GM19324 (cell line): ENCODE data around the gene AAR2.
A peak's percentile ranks its signal among the peaks of the same experiment; 100 is the strongest.

ENCODE experiments used
- ATAC-seq: cut with Tn5 transposase; IDR thresholded peaks from one replicate; pipeline ENCODE4 v1.9.1; 2021; ENCODE audit warnings: mild to moderate bottlenecking, moderate library complexity; ENCODE audit not compliant: unreplicated experiment, low FRiP score

The AAR2 gene, protein sequence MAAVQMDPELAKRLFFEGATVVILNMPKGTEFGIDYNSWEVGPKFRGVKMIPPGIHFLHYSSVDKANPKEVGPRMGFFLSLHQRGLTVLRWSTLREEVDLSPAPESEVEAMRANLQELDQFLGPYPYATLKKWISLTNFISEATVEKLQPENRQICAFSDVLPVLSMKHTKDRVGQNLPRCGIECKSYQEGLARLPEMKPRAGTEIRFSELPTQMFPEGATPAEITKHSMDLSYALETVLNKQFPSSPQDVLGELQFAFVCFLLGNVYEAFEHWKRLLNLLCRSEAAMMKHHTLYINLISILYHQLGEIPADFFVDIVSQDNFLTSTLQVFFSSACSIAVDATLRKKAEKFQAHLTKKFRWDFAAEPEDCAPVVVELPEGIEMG

DNA sequence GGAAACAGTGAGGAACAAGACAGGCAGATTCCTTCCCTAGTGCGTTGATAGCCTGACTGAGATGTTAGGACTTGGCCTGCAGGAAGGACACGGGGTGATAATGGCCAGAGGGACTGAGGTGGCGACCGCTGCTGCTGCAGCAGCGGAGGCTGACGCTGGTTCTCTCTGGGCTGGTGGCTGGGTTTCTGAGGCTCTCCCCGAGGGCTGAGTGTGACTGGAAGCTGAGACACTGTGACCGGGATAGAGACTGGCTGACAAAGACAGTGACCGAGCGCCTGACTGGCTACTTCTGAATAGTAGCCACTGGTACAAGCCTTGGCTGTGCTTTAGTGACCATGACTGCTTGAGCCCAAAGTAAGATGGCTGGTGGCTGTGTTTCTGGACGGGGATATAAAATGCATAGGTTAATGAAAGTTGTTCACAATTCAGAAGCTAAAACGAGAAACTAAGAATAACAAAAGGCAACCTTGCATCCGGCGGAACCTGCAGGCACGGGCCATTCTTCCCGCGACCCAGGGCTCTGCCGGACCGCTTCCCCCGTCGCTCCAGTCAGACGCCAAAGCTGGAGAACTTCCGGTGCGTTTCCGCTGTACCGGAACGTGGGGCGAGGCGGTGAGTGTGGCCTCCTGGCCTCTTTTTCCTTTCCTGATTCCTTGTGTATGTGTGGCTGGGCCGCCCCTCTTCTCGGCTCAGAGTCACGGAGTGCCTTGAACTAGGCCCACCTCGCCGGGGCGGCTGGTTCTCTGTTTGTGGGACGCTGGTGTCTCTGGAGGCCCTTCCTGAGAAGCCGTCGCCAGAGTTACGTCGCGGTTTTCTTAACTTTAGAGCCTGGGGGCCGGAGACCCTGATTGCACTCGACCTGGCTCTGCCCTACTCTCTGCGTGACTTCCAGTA, at the start of gene AAR2:
TSS of gene AAR2 (plus strand) at position 587 of the 894 bp plus-strand sequence. CDS start 3,391 bp downstream, outside the sequence.
- ATAC-seq, result peak; percentile 68

DNA sequence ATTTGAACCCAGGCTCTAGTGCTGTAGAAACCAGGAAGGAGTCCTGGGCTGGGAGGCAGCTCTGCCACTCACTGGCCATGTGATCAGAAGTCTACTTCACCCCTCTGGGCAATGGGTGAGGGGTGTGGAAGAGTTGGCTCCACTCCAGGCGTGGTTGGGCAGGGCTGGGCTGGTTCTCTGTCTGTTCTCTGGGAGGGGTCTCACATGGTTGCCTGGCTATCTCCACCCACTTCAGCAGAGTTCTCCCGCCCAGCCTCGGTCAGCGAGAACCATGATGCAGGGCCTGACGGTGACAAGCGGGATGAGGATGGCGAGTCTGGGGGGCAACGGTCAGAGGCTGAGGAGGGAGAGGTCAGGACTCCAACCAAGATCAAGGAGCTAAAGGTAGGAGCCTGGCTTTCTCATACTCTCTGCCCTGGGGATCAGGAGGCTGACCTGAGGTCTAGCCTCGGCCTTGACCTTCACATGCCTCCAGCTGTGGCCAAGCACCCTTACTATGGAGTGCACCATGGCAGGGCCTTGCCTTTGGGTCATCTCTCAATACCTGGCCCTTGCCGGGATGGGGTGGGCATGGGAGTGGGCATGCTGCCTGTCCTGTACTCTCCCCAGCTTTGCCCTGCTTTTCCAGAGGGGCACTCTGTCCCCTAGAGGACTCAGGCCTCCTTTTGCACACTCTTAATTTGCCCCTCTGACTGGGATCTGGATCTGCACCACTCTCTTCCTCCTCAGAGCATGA, 42.1 kb upstream of the AAR2 start:
- no peak for ATAC-seq

DNA sequence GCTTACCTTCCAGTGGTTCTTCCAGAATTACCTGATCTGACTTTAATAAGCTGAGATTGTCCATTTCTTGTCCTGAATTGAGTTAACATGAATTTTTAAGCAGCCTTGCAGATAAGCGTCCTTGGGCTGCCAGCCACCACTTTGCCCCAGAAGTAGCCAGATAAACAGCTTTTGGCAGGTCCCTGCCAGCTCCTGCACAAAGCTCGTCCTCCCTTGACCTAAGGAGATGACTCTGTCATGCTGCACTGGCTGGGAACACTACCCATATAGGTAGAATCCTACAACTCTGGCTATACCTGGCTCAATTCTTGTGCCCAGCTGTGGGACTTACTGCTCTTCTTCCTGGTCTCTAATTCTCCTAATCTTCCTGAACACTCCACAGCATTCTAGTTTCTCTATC, 39.6 kb upstream of the AAR2 start:
- no peak for ATAC-seq

DNA sequence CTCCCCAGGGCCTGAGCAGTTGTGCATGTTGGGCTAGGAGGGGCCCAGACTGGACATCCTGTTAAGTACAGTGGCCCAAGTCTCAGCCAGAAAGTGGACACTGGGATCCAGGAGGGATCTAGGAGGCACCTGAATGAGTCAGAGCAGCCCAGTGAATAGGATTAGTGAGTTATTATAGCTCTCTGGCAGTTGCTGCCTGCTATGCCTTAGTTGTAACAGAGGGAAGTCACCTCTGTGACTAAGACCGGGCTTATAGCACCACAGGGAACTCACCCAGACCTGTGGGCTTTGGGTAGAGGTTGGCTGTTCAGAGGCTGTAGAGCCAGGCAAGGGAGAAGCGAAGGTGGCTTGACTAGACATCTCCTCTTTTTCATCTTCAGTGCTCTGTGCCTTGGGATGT, 39.0 kb upstream of the AAR2 start:
- no peak for ATAC-seq

DNA sequence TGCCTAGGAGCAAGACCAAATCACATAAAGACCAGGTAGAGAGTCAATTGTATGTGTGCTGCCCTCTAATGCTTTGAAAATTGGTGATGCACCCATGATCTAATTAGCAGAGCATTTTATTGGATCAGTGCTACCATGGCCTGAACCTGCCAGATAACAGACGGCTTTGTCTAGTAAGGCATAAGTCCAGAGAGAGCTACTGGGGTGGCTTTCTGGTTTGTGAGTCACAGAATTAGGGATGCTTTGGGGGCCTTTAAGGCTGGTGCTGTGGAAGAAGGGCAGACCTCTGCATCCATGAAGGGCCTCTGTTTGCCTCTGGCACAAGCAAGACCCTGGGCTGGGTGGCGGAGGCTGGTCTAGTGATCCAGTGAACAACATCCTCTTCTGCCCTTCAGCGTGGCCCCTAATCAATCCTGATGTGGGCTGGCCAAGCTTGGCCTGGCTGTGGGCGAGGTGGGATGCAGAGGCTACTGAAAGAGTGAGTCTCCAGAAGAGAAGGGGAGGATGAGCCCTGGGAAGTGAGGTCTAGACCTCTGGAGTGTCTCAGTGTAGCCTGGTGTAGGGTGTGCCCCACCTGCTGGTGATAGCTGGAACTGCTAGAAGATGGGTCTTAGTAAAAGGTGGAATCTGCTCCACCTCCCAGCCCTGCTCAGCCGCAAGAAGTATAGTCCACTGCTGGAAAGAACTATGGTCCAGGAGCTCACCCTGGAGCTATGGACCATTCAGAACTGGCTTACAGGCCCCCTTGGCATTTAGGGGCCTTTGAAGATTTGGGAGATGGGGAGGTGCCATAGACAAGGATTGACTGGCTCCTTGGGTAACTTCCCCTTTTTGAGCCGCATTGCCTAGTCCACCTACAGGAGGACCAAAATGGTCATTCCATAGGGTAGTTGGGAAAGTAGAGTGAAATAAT, 36.7 kb upstream of the AAR2 start:
- ATAC-seq, result no peak

DNA sequence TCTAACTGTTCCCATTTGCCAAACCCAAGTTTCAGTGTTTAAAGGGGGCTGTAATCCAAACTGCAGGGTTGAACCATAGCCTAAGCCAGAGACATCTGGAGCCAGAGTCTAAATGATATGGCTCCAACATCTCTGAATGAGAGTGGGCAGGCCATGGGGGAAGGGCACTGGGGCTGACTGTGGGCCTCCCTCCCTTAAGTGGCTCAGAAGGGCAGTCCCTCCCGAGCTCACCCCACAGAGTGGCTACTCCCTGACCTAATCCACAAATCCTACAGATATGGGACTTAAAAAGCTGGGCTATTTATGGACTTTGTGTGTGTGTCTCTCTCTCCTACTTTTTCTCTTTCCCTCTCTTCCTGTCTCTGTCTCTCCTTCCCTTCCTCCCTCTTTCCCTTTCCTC, 35.8 kb upstream of the AAR2 start:
- no peak for ATAC-seq

DNA sequence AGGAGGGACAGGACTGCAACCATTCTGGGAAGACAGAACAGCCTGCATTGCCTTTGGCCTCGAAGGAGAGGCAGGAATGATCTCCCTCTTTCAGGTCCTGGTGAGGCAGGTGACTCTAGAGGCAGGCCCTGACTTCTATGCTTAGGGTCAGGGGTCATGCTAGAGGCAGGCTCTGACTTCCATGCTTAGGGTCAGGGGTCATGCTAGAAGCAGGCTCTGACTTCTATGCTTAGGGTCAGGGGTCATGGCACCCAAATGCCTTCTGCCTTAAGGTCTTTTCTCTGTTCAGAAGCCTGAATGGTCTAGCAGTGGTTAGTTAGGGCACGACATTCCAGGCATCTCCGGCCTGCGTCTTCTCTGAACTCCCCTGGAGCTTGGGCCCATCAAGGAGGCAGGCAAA, 35.1 kb upstream of the AAR2 start:
- ATAC-seq, result no peak

DNA sequence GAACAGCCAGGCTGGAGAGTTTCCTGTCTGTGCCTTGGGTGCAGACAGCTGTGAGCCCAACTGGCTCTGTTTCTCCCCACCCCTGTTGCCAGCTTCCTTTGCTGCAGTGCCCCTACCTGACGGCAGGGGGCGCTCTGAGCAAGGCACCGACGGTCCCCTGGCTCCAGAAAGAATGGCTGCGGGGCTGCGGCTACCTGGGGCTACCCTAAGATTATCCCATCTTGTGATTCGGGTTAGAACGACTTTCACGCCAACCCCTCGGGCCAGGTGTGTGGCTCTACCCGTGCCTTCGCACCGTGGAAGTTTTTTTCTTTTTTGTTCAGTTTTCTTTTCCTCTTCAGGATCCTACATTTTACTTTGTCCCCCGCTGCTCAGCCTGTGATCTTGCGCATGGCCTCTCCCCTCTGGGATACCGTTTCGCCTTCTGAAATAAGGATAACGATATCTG, 33.4 kb upstream of the AAR2 start:
- ATAC-seq, result no peak

DNA sequence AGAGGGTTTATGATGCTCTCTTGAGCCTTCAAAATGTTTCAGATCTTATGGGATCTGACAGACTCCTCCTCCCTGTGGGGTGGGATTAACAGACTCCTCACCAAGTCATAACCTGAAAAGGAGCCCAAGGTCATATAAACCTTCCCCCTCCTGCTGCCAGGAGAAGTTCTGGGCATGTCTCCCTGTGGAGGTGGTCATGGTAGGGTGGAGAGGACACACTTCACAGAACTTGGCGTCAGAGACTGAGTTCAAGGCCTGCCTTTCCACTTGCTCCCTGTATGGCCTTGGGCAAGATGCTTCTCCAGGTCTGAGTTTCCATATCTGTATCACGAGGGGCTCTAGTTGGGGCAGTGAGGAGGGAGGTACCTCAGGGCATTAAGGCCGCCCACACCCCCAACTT, 32.4 kb upstream of the AAR2 start:
- ATAC-seq, result no peak

DNA sequence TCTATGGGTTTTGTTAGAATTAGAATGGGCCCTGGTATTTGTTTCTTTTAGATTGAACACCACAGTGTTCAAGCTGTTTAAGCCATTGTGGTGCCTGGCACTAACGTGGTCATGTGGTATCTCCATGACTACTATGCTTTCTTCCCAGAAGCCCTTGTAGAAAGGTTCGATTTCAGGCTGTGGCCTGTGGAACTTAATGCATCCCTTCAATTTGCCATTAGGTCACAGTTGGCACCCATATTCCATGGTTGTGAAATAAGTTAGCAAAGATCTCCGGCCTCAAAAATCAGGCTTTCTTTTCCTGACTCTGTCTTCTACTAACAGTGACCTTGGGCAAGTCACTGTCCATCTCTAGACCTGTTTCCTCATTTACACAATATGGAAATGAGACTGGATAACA, 31.3 kb upstream of the AAR2 start:
- ATAC-seq, result no peak

DNA sequence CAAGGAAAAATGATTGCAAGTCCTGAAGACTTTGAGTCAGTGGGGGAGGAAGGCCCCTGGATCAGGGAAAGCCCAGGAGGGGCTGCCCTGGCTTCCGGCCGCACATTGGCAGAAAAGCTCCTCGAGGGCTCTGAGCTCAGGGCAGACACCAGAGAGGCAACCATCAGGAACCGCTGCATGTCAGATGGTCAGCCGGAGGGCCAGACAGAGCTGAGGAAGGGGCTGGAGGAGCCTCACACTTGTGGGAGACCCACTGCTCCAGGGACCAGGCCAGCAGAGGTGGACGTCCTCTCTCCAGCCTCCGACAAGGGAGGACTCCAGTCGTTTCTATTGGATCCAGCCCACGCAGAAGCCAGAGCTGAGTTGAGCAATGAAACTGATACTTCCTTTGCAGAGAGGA, 30.2 kb upstream of the AAR2 start:
- ATAC-seq, result no peak

DNA sequence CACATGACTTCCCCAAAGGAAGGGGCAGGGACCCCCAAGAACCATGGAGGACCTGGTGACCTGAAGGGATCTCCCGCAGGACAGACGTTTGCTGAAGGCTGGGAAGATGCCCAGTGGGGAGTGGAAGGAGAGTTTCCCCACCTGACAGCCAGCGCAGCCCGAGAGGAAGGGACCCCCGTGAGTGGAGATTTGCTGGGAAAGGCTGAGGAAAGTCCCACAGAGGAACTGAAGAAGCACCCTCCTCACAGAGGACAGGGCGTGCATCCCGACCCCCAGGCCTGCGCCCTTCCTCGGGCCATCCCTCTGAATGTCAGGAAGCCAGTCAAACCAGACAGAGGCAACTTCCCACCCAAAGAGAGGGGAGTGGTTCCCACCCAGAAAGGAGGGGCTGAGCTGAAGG, 29.6 kb upstream of the AAR2 start:
- ATAC-seq, result no peak

DNA sequence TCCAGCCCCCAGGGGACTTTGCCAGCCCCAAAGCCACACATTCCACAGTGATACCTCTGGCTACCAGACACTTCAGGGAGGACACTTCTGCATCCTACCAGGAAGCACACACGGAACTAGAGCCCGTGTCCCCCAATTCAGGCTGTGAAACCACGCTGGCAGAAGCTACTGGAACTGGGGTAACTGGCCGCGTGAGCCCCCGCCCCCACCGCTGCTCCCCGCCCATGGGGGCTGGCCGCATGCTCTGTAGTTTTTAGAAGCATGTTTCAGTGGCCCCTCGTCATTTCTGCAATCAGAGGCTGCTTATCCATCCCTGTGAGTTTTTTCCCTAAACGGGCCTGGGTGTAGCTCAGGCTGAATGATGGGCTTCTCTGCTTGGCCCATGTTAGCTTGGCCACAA, 28.7 kb upstream of the AAR2 start:
- ATAC-seq, result no peak

DNA sequence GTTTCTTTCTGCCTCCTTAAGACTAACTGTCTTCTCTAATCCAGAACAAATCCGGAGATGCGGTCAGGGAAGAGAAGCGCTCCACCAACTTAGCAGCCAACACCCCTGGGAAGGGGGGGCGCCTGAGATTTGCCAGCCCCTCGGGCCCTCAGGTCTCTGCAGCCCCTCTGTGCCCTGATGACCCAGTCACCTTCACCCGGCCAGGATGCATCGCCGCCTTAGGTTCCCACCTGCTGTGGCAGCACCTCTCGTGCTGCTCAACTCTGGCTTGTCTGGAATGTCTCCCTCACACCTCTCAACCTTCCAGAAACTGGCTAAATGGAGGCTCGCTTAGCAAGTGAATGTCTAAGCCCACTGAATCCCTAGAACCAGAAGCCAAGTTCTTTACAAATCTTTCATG, 28.0 kb upstream of the AAR2 start:
- ATAC-seq, result no peak

DNA sequence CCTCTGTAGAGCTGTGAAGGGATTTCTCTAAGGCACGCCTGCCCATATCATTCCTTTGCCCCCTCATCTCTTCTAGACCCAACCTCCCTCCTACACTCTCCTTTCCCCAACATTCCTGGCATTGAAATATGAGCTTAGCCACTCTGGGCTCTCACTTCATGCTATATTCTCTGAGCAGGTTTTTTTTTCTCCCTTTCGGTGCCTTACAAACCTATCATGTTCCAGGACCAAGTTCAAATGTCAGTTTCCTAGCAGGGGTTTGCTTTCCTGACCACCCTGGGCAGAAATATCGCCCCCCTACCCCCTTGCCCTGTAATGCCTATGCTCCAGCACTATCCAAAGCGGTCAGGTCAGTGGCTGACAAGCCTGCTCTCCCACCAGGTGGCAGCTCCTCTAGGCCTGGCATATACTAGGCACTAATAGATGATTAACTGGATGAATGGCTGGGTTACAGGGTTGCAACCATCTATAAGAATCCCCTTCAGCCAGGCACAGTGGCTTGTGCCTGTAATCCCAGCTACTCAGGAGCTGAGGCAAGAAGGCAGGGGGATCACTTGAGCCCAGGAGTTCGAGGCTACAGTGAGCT, 25.7 kb upstream of the AAR2 start:
- no peak for ATAC-seq

DNA sequence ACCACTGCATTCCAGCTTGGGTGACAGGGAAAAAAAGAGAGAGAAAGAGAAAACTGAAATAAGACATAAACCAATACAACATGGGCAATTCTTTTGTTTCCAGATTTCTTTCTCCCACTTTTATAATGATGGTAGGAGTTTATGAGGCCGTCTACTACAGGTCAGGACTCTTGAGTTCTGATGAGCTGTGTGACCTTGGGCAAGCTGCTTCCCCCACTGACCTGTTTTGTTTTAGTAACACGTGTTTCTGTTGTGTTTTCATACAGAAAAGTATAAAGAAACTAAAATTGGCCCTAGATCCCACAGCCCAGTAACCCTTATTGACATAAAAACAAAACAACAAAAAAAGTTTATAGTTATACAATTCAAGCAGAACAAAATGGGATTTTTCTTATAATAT, 22.9 kb upstream of the AAR2 start:
- ATAC-seq, result no peak

DNA sequence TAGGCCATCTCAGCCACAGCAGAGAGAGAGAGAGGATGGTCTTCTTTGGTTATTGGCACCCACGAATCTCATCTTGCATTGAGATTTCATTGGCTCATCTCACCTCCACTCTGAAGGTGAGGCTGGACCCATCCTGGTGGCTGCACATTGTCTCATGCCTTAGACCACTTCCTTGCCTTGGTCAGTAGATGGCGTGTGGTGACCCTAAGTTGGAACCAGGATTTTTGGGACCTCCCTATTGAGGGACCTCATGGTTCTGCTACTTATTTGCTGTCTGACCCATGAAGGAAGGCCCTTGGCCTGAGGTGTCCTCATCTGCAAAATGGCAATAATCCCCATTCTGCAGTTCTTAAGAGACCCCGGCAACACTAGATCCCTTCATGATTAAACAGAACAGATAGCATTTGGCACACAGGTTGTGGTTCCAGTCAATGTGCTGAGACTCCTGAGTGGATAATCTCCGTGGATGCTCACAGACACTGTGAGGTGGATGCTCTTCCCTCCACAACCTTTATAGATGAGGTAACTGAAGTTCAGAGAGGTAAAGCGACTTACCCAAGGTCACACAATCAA, 21.5 kb upstream of the AAR2 start:
- ATAC-seq, result no peak

DNA sequence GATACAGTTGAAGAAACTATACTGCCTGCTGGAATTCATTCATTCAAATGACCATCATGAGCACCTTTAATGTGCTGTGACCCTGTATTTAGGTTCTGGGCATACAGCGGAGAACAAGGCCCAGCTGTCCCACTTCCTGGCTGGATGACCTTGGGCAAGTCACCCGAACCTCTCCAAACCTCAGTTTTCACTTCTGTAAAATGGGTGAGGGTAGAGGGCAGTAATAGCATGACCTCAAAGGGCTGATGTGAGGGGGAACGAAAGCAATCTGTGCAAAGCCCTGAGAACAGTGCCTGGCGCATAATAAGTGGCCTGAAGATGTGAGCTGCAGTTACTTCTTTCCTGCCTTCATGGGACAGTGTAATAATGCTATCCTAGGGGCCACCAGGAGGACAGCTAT, 20.5 kb upstream of the AAR2 start:
- no peak for ATAC-seq

DNA sequence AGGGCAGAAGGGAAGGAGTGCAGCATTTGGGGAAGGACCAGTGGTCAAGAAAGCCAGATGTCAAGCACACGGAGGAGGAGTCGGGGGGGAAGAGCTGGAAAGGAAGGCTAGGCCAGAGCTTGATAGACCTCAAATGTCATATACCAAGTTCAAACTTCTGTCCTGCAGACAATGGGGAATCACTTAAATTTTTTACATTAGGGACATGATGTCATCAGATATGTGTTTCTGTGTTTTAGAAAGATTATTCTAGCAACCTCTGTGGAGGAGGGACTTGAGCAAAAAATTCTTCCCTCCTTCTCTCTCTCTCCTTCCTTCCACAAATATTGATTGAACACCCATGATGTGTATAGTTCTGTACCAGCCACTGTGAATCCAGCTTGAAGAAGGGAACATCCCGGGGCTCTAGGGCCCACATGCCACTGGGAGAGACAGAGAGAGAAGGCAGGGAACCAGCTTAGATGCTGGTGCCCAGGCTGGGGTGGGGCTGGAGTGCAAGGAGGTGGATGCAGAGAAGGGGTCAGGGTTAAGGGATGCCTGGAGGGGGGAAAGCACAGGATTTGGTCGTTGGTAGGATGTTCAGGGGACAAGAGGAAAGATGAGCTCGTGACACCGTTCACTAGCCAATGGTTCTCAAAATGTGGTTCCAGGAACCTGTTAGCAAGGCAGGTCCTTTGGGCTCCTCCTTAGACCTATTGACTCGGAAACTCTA, 19.8 kb upstream of the AAR2 start:
- ATAC-seq, result no peak
